OCI-LY3 (cell line): ENCODE results near the gene APOO.

Source experiments
- CTCF ChIP-seq: fragments of 200-600, 300-600 bp; sonication (generic); IDR thresholded peaks from 2 replicates; pipeline ENCODE4 v1.5.1; 2014; ENCODE audit warnings: antibody characterized with exemption, low read length, low read depth
- EZH2phosphoT487 ChIP-seq: fragments of 200-600 bp; shearing (Covaris generic); IDR thresholded peaks from 2 replicates; pipeline ENCODE4 v1.6.1; 2018; ENCODE audit warnings: antibody characterized with exemption, mixed run types, low read depth

DNA sequence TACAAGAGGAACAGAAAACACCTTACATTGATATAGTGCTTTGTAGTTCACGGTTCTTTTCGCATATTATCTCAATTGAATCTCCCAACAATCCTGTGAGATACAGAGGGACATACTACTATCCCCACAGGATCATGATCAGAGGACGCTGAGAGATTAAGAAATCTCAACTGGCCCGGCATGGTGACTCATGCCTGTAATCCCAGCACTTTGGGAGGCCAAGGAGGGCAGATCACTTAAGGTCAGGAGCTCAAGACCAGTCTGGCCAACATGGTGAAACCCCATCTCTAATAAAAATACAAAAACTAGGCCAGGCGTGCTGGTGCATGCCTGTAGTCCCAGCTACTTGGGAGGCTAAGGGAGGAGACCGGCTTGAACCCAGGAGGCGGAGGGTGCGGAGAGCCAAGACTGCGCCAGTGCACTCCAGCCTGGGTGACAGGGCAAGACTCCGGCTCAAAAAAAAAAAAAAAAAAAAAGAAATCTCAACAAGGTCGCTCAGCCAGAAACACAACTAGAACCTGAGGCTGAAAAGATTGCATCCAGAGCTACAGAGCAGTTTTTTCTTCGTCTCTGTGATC lies 7.4 kb downstream of the APOO start:
- TF ChIP-seq CTCF (no peak), EZH2phosphoT487 (no peak)
